ENCODE data around the gene VSTM5.

DNA sequence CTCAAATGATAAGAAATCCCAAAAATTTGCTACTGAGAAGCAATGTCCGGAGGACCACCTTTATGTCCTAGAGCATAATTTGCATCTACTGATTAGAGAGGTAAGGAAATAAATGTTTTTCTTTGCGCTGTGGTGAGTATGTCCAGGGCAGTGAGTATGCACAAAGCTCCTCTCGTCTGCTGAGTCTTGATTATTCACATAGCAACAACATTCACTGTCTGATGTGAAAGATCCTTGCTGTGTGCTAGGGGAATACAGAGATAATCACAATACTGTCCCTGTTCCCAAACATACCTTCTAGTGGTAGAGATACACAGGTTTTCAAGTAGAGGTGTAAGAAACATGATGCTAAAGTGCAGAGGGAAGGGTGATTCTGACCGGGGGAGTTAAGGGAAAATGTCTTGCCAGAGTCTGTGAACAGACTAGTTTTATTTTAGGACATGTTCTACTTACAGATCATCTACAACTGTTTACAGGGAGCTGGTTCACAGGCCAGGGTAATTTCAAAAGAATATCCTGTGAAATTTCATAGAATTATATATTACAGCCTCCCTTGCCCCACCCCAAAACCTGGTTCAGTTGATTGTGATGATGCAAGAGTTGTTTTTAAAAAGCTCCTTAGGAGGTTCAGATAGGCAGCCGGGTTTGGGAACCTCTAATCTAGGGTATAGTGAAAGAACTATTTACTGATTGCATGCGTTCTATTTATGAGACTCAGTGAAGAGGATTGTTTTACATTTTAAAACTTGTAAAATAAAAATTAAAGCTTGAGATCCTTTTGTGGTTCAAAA, 53.8 kb downstream of the VSTM5 start:
- TF ChIP-seq POLR2A (IDR thresholded peaks at IDR 0.05): no peak
- TF ChIP-seq CTCF (IDR thresholded peaks at IDR 0.05): no peak

Measured in breast epithelium (tissue), 3 donors.